Fibroblast of mammary gland (primary cell): ENCODE measurements around the gene CTNNA3.

Source experiments
- DNase-seq: peaks from one replicate; pipeline ENCODE4 v3.0.0-alpha.2; 2010; ENCODE audit warnings: low read depth
- H3K4me3 ChIP-seq: 2 replicates; pipeline ENCODE4 v1.5.1; 2011; ENCODE audit warnings: low read depth, mild to moderate bottlenecking, low read length, moderate library complexity; ENCODE audit not compliant: control insufficient read depth
- CTCF ChIP-seq: conservative IDR thresholded peaks from 2 replicates; pipeline ENCODE4 v1.5.1; 2011; ENCODE audit warnings: low read depth, low read length, inconsistent platforms; ENCODE audit not compliant: control insufficient read depth, insufficient read depth

Gene CTNNA3

DNA sequence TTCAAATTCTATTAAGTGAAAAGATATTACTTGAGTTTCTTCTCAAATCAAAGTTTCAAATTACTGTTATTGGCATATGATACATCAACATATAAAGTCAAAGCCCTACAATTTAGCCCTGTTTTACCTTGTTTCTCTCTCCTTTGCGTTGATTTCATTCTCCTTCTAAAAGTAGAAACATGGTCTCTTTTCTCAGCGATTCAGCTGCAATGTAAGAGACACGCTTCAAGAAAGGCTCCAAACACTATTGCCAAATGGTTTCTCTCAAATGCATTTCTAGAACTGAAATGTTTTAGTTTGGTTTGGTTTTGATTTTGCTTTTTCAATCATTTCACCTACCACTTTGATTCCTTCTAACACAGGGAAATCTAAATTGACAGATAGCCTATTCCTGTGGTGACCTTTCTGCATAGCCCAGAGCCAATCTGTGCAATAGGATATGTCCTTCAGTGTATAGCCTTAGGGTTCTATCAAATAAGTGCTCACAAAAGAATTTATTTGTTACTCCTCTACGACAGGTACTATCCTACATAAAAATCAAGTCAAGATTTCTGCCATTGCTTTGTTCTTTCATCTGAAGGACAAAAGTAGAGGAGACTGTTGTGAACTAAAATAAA lies 47.3 kb downstream of the CTNNA3 start:
- no peak overlapping the region for H3K4me3 ChIP-seq
- no peak for DNase-seq
- no peak for TF ChIP-seq CTCF

- H3K4me3 ChIP-seq = no peak overlapping the region
- no peak for TF ChIP-seq CTCF
- DNase-seq = no peak
Observed at GRCh38 chr10:67630904-67631303, 65.1 kb downstream of the CTNNA3 start.

DNA sequence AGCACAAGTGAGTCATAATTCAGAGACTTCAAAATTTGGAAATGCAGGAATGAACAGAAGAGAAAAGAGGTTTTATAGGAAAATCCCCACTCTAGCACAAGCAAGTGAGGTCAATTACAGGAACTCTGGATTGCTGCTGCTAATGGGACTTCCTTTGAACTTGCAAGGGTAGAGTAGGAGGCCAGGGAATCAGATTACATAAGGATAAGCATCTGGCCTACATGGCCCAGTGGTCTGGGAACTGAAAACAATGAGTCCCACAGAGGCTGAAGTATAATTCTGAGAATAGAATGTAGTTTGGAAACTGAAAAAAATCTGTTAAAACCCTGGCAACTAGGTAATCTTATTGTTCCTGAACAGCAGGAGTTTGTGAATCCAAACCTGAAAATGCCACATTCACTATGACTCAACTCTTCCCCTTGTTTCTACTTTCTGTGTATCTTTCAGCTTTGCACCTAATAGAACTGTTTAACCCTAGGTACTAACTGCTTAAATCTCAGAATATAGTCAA lies 66.5 kb downstream of the CTNNA3 start:
- no peak overlapping the region for H3K4me3 ChIP-seq
- no peak for TF ChIP-seq CTCF
- DNase-seq = no peak

- TF ChIP-seq CTCF = no peak
- no peak overlapping the region for H3K4me3 ChIP-seq
- DNase-seq = no peak
Observed at GRCh38 chr10:67622984-67623383, 73.0 kb downstream of the CTNNA3 start.

- no peak for TF ChIP-seq CTCF
- H3K4me3 ChIP-seq = no peak overlapping the region
- DNase-seq = no peak
Observed at GRCh38 chr10:67622511-67622910, 73.5 kb downstream of the CTNNA3 start.

DNA sequence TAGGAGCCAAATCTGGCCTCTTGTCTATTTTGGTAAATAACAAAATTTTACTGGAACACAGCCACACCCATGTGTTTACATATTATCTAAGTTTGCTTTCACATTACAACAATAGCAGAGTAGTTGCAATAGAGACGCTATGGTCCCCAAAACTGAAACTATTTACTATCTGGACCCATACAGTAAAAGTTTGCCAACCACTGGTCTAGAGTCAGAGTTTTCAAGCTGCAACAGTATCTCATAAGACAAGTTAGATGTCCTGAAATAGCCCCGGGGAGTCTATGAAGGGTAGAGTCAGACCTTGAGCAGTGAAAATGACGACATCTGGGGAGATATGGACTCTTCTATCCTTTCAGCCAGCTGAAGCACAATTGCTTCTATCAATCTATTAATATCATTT lies 74.2 kb downstream of the CTNNA3 start:
- H3K4me3 ChIP-seq = no peak overlapping the region
- no peak for DNase-seq
- TF ChIP-seq CTCF = no peak

GRCh38 chr10:67618116-67618515 lies 77.9 kb downstream of the CTNNA3 start:
- DNase-seq = no peak
- no peak overlapping the region for H3K4me3 ChIP-seq

More at GRCh38 chr10:67618116-67618515, 77.9 kb downstream of the CTNNA3 start:
- no peak for TF ChIP-seq CTCF
